ENCODE results near the gene GALNT9. TPM values are rescaled to one million over a fixed set of nuclear protein-coding genes. Genes with fewer than 3 reads are reported as not detected.

GALNT9 gene
- total RNA-seq, 1 experiment from 2014 or later: 0.45 TPM

GRCh38 chr12:132237772-132238487, 91.5 kb downstream of the GALNT9 start:
- Histone ChIP-seq H3K27me3 (replicated peaks; ENCODE audit: control insufficient read depth, insufficient read depth, low read length) (no peaks in the 10 kb centered on the region), H3K4me3 (ENCODE audit: low read depth, low read length) (no peak overlapping the region), H3K4me1 (no peaks in the 10 kb centered on the region), H3K9me3 (no peaks in the 10 kb centered on the region), H3K36me3 (ENCODE audit: control insufficient read depth, insufficient read depth, low read length) (no peaks in the 10 kb centered on the region)
- Mint-ChIP-seq H3K27me3 (ENCODE audit: insufficient read depth, unreplicated experiment) (peaks cover 12% of the 10 kb centered on the region), H3K36me3 (ENCODE audit: insufficient read depth, unreplicated experiment) (peaks cover 5% of the 10 kb centered on the region), H3K4me1 (ENCODE audit: low read depth, unreplicated experiment) (no peaks in the 10 kb centered on the region), H3K9me3 (ENCODE audit: unreplicated experiment) (peaks cover 14% of the 10 kb centered on the region), H3K4me3 (ENCODE audit: unreplicated experiment) (no peak overlapping the region), H3K27ac (ENCODE audit: unreplicated experiment) (no peak overlapping the region)
- no peak for DNase-seq
- POLR2A ChIA-PET: no interaction called here
- TF ChIP-seq CTCF (IDR thresholded peaks at IDR 0.05; ENCODE audit: insufficient read depth in 1 of 2, low read depth in 1 of 2, low read length in 1 of 2, severe bottlenecking in 1 of 2, unreplicated experiment in 1 of 2): no peak
- CTCF ChIA-PET: interaction anchor here (0.6 kb wide), 1 partner anchor 142 kb away, joined by 5 read pairs; no protein-coding TSS in a partner anchor
- intact Hi-C loops (cut with micrococcal nuclease; ENCODE audit: unreplicated experiment): no loop called here
- BruUV-seq (replicated peaks): no TSS peak

GRCh38 chr12:132236930-132237771, 92.2 kb downstream of the GALNT9 start:
- DNase-seq: no peak
- no peak overlapping the region for H3K4me3 Mint-ChIP-seq (ENCODE audit: unreplicated experiment)
- H3K27me3 Mint-ChIP-seq (ENCODE audit: insufficient read depth, unreplicated experiment): peaks cover 12% of the 10 kb centered on the region
- H3K4me1 Mint-ChIP-seq (ENCODE audit: low read depth, unreplicated experiment): no peaks in the 10 kb centered on the region
- H3K9me3 Mint-ChIP-seq (ENCODE audit: unreplicated experiment): peaks cover 14% of the 10 kb centered on the region
- Histone ChIP-seq H3K9me3 (no peaks in the 10 kb centered on the region), H3K27me3 (replicated peaks; ENCODE audit: control insufficient read depth, insufficient read depth, low read length) (no peaks in the 10 kb centered on the region), H3K36me3 (ENCODE audit: control insufficient read depth, insufficient read depth, low read length) (no peaks in the 10 kb centered on the region), H3K4me1 (no peaks in the 10 kb centered on the region), H3K4me3 (ENCODE audit: low read depth, low read length) (no peak overlapping the region)
- no TSS peak for BruUV-seq (replicated peaks)
- no peak overlapping the region for H3K27ac Mint-ChIP-seq (ENCODE audit: unreplicated experiment)
- no peak for TF ChIP-seq CTCF (IDR thresholded peaks at IDR 0.05; ENCODE audit: insufficient read depth in 1 of 2, low read depth in 1 of 2, low read length in 1 of 2, severe bottlenecking in 1 of 2, unreplicated experiment in 1 of 2)
- POLR2A ChIA-PET: no interaction called here
- CTCF ChIA-PET: interaction anchor here (0.6 kb wide), 1 partner anchor 143 kb away, joined by 5 read pairs; no protein-coding TSS in a partner anchor
- H3K36me3 Mint-ChIP-seq (ENCODE audit: insufficient read depth, unreplicated experiment): peaks cover 5% of the 10 kb centered on the region
- intact Hi-C loops (cut with micrococcal nuclease; ENCODE audit: unreplicated experiment): no loop called here

GRCh38 chr12:132236129-132236929, 93.1 kb downstream of the GALNT9 start:
- H3K36me3 Mint-ChIP-seq (ENCODE audit: insufficient read depth, unreplicated experiment): peaks cover 5% of the 10 kb centered on the region
- ChIA-PET POLR2A (no interaction called here), CTCF (no interaction called here)
- no peaks in the 10 kb centered on the region for H3K36me3 ChIP-seq (ENCODE audit: control insufficient read depth, insufficient read depth, low read length)
- no peaks in the 10 kb centered on the region for H3K9me3 ChIP-seq
- no peaks in the 10 kb centered on the region for H3K4me1 Mint-ChIP-seq (ENCODE audit: low read depth, unreplicated experiment)
- no peak overlapping the region for H3K4me3 ChIP-seq (ENCODE audit: low read depth, low read length)
- H3K9me3 Mint-ChIP-seq (ENCODE audit: unreplicated experiment): peaks cover 14% of the 10 kb centered on the region
- TF ChIP-seq CTCF (IDR thresholded peaks at IDR 0.05; ENCODE audit: insufficient read depth in 1 of 2, low read depth in 1 of 2, low read length in 1 of 2, severe bottlenecking in 1 of 2, unreplicated experiment in 1 of 2): no peak
- intact Hi-C loops (cut with micrococcal nuclease; ENCODE audit: unreplicated experiment): no loop called here
- H3K4me3 Mint-ChIP-seq (ENCODE audit: unreplicated experiment): no peak overlapping the region
- peaks cover 12% of the 10 kb centered on the region for H3K27me3 Mint-ChIP-seq (ENCODE audit: insufficient read depth, unreplicated experiment)
- no TSS peak for BruUV-seq (replicated peaks)
- no peak overlapping the region for H3K27ac Mint-ChIP-seq (ENCODE audit: unreplicated experiment)
- no peaks in the 10 kb centered on the region for H3K27me3 ChIP-seq (replicated peaks; ENCODE audit: control insufficient read depth, insufficient read depth, low read length)
- H3K4me1 ChIP-seq: no peaks in the 10 kb centered on the region
- DNase-seq: no peak
